NCI-H82 treated with DMSO at 0.1 percent for 48 hours (cell line): ENCODE data around the gene HNRNPAB.

ENCODE experiments used
- DNase-seq: peaks from one replicate; lab custom pipeline; 2025; ENCODE audit not compliant: unreplicated experiment; lab: John Stamatoyannopoulos, UW

The HNRNPAB gene

DNA sequence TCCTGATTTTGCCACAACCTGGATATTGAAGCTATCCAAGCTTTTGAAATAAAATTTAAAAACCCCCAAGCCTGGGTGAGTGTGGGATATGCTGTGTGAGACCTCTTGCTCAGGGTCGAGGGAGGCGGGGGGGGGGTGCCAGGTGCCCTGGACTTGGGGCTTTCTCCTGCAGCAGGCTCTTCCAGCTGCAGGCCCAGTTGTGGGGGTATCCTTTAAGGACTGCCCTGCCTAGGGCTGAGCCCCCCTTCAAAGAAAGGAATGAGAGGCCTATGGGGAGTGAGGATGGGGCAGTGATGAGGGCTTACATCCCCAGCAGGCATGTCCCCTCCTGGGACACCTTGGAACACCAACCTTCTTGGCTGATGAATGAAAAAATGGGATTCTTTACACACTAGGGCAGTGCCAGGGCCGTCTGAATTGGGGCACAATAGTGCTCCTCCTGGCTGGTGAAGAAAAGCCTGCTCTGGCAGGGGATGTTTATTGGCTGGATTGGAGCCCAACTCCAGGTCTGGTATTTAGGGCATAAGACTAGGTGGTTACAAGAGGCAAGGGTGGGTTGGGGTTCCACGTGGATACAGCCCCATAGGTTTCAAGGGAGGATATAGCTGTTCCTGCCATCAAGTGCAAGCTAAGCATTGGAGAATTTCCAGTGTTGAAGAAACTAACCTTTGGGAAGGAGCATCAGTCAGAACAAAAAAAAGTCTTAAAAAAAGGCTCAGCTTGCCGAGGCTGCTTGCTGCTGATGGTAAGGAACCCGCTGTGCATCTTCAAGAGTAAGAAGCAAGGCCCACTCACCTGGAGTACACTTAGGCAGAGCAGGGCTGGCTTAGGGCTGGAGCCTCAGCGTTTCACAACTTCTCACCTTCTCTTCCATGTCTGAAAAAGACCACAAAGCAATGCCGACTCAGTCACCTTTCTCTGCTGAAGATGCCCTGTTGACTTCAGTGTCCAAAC, 7.0 kb downstream of the HNRNPAB start:
- DNase-seq, result no peak

DNA sequence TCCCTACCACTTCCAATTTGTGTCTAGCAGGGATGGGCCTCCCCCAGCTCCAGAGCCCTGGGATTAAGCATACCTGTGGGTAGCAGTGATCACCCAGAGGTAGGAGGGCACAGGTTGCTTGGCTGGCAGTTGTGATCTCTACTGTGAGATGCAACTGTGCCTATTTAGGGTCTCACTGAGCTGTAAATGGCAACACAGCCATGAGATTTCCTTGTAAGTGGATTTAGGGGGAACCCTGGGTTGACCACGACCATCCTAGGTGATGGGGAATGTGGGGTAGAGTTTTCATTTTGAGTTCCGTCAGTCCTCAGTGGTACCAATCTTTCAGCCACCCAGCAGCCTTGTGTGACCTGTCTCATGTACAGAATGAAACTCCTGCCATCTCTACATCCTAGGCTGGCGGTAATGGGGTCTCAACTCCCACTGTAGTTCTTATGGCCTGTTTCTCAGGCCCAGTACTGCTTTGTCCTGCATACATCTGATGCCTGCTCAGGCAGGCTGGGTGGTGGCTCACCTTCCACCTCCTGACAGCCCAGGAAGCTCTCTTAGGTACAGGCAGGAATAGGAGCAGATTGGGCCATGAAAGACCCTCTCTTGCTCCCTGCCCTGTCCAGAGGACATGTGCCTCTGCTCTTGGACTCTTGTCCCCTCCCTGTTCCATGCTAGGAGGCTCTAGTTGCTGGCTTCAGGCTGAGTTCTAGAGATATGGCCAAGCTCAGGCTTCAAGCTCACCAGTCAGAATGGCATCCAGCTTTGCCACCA, 8.1 kb downstream of the HNRNPAB start:
- DNase-seq, result no peak

DNA sequence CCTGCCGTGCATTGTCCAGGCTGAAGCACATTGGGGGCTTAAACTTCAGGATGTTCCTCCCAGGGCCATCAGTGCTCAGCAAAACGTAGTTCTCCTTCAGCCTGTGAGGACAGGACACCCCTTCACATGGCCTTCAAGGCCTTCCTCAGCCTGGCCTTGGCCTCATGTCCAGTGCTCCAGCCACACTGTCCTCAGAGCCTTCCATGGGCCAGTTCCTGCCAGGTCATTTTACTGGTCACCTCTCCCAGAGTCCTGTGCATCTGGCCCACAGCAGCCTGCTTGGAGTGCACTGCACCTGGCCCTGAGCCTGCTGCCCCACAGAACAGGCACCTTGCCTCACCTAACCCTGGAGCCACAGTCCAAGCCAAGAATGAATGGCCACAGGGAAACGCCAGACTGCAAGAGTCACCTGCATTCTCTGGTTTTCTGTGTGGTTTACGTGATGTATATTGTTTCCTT, 8.7 kb downstream of the HNRNPAB start:
- no peak for DNase-seq

DNA sequence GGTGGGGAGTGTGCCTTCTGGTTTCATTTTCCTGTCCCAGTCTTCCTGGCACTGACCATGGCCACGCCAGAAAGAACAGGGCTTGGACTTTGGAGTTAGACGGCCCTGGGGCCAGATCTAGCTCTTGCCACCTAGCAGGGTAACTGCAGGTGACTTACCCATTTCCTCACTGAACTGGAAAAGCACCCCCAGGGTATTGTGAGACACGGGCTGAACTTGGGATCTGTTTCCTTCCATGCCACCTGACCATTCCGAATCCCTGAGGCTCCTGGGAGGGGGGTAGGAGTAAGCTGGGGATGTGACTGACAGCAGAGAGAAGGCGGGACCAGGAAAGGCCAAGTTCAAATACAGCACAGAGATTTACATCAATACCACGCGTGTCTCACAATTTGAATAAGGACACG, 9.4 kb downstream of the HNRNPAB start:
- DNase-seq, result no peak

DNA sequence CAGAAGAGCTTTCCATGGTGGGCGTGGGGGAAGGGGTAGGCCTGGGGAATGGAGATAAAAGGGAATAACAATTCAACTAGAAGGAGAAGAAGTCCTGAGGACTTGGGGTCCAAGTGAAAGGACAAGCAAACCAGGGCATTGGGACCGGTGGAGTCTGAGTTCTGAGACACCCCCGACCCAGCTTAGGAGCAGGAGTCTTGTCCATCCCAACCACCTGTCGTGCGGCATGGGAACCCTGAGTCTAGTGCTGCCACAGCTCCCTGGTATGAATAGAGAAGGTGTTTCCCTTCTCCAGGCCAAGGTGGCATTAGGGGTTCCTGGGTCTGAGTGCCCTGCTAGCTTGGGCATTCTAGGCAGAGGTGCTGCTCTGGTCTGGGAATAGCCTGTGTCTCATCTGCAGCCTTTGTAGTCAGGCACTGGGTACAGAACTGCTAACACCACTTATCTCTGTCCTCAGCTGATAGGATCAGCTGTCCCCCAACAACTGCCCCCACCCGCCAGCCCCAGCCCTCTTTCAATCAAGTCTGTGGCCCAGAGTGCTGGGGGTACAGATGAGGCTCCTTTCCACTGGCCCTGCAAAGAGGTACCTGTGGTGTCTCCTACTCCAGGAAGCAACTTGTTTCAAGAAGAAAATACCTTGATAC, 9.9 kb downstream of the HNRNPAB start:
- DNase-seq, result no peak

DNA sequence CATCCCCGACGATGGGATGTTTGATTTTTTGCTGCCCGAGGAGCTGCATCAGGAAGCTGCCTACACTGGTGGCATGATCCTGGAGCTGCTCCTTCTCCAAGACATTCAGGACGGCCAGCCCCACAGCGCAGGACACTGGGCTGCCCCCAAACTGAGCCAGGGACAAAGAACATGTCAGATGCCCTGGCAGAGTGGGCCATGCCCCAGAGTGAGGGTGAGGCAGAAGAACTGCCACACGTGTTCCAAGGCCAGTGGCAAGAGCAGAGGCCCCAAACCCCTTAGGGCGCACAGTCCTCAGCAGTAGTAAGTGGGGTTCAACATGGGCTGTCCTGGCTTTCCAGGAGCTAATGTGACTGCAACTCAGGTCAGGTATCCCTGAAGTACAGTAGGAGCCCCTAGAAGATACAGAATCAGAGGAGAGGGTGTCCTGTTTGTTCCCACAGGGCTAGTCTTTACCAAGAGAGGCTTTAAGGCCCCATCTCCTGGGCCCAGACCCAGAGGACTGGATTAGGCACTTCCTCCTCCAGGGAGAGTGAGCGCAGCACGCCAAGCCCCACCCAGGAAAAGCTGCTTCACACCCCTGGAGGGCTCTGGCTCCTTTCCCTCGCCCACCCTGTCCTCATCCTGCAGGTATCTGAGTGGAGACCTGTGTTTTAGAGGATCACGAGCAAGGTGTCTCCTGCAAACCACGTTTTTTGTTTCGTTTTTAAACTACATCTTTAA, 11.1 kb downstream of the HNRNPAB start:
- DNase-seq, result no peak

DNA sequence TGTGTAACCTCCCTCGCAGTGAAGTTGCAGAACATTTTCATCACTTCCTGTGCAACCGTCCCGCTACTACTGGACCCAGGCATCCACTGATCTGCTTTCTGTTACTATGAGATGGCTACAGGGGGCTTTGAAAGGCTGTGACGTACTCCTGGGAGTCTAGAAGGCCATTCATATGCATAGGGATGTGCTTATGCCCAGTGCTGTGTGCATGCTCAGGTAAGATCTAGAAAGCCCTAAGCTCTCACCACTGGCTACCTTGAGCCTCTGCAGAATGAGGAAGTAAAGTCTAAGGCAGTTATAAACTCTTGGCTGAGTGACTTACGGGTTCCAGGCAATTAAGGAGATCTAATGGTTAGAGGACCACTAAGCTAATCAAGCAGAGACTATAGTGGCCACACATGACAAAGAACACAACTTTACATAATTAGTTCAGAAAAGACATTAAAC, 11.8 kb downstream of the HNRNPAB start:
- no peak for DNase-seq

DNA sequence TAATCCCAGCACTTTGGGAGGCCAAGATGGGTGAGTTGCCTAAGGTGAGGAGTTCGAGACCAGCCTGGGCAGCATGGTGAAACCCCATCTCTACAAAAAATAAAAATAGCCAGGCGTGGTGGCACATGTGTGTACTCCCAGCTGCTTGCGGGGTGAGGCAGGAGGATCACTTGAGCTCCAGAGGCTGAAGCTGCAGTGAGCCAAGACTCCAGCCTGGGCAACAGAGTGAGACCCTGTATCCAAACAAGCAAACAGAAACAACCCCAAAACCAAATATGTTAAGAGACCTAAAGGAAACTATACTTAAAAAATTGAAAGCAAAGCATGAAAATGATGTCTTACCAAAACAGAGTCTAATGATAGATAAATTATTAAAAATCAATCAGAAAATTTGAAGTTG, 12.4 kb downstream of the HNRNPAB start:
- DNase-seq, result no peak

DNA sequence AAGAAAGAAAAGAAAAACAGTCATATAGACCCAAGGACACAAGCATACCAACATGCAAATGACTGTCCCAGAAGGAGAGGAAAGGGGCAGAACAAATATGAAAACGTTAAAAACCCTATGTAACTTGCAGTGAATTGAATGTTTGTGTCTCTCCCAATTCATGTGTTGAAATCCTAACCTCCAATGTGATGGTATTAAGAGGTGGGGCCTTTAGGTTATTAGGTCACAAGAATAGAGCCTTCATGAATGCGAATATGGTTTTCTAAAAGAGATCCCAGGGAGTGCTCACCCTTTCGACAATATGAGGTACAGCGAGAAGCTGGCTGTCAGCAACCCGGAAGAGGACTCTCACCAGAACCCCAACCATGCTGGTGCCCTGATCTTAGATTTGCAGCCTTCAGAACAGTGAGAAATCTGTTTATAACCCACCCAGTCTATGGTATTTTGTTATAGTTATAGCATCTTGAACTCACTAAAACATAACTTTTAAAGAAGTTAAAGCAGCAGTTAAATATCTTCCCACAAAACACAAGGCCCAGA, 14.0 kb downstream of the HNRNPAB start:
- DNase-seq, result no peak

DNA sequence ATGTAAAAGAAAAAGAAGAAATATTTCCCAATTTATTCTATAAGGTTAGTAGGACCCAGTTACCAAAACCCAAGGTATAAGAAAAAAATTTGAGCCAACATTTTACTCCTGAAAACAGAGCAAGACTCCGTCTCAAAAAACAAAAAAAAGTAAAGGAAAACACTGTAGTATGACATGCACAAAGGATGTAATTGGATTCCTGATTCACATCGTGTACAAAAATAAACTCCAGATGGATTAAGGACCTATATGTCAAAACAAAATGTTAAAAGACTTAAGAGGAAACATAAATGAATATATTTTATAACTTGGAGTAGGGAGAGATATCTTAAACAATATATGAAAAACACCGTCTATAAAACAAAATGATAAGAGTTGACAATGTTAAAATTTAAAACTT, 14.5 kb downstream of the HNRNPAB start:
- DNase-seq, result no peak

DNA sequence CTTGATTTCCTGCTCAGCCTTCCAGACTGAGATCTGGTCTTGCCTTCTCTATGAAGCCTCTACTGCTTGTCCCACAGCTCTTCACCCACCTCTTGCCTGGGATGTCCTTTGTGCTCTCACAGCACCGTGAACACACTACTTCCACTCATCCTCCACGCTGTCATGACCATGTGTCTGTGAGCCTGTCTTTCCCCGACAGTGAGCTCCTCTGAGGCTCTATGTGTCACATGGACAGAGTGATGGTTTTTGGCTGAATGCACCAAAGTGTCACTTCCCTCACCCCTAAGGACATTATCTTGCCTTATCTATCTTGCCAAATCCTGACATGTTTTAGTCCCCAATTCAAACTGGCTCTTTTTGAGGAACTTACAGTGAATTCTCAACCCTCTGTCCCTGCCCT, 16.9 kb downstream of the HNRNPAB start:
- DNase-seq, result no peak

DNA sequence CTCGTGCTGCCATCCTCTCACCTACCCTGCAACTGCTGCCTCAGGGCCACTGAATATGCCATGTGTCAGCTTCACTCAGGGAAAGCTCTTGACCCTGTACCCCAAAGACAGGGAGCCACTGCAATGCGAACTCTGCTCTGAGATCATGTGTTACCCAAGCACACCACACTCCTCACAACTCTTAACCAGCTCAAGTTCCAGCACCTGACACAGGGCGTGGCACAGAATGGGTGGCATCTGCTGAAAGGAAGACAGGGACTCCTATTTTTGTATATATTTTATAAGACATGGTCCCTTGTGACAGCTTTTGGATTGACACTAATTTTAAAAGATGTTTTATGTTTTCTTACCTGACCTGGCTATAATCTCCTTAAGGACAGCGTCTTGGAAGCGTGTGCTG, 17.5 kb downstream of the HNRNPAB start:
- DNase-seq, result no peak

DNA sequence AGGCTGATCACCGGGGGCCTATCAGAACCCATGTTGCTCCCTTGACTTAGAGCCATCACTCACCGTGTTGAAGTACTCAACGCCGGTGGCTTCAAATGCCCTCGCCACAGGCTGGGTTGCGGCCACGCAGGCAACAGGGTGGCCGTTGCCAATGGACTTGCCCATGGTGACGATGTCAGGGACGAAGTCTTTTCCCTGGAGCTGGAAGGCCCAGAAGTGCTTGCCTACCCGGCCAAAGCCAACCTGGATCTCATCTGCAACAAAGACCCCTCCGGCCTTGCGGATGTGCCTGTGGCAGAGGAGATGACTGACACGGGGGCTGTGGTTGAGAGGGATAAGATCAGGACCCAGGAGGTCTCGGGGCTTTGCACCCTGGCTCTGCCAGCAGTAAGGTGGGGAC, 18.0 kb downstream of the HNRNPAB start:
- DNase-seq, result no peak

DNA sequence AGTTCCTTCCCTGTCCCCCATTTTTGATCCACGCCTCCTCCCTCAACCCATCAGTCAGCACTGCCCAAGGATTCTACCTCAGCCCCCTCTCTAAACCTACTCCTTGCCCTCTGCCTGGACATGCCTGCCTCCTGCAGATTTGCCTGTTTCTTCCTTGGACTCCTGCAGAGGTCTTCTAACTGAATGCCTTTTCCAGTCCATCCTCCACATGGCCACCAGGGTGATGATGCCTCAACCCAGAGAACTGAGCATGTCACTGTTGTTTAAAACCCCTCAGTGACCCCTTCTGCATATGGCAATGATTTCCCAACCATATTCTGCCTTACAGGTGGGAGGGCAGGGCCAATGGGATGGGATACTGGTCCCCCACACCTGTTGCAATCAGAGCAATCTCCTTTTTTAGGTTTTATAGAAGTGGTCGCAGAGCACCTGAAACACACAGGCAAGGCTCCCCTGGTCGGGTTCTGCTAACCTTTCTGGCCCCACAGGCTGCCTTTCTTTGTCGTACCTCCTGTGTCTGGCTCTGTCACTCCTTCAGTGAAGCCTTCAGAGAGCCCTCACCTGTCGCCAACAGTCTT, 19.0 kb downstream of the HNRNPAB start:
- no peak for DNase-seq

DNA sequence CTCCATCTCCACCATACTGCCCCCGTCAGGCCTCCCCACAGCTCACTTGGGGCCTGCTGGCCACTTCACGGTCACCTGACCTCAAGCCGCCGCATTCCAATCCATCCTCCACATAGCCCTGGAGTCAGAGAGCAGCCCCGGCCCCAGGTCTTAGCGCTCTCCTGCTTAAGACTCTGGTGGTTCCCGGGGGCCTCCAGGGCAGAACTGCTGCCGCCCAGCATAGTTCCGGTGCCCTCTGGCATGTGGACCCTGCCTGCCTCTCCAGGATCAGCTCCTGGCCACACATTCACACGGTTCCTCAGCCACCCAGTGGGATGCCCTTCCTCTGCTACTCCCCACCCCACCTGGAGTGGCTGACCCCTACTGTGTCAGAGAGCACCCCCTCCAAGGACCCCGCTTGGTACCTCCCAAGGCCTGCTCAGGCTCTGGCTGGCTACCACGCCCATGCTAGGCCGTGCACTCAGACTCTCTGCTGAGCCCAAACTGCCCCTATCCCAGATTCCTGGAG, 19.5 kb downstream of the HNRNPAB start:
- DNase-seq, result no peak

DNA sequence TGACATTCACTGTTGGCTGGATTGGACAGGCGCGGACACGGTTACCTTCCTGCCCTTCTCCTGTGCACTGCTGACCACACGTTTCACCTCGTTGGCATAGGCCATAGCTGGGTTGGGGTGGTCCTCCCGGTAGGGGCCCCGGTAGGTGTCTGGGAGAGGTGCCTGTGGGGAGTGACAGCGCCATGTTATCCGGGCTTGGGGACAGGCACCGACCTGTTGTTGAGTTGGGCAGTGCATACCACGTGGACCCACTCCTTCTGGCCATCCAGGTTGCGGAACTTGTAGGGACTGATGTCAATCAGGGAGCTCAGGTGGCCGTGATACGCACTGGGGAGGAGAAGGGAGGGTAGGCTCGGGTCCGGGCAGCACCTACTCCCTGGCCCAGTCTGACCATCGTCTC, 20.1 kb downstream of the HNRNPAB start:
- DNase-seq, result no peak

DNA sequence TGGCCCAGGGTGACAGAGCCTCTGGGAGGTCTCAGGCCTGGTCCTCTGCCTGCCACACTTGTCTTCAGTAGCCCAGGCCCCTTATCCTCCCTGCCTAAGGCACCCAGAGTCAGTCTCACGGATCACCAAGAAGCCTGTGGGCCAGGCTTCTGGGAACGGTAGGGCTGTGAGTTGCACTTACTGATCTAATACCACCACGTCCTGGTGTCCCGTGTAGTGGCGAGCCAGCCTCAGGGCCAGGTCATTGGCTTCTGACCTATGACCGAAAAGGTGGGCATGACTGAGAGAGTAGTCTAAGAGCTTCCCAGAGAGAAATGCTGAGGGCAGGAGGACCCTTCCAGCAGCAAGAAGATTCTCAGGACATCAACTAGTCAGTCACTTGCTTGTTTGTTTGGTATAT, 20.8 kb downstream of the HNRNPAB start:
- no peak for DNase-seq

DNA sequence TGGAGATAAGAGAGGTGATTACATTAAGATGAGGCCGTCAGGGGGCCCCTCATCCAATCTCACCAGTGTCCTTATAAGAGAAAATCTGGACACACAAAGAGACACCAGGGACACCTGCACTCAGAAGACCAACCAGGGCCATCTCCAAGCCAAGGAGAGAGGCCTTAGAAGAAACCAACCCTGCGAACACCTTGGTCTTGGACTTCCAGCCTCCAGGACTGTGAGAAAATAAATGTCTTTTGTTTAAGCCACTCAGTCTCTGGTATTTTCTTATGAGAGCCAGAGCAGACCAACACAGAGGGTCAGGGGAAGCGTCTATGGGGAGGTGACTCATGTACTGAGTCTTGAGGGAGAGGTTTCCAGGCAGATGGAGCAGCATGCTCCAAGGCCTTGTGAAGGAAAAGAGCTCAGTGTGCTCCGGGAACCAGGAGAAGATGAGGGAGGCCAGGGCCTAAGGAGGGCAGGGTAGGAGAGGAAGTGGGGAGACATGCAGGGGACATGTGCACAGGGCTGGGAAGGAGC, 22.9 kb downstream of the HNRNPAB start:
- DNase-seq, result no peak

DNA sequence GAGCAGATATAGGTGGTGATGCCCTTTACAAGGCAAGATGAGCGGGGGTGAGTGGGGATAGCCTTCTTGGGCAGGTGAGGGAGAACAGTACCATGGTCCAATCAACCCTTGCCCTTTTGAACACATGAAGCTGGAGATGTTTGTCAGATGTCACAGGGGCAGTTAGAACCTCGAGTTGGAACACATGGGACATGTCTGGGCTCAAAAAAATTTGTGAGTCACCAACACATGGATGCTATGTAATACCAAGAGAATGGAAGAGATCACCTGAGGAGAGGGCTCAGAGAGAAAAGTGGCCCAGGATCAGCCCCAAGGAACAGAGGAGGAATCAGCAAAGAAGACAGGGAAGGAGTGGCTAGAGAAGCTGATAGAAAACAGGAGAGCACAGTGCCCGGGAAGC, 23.6 kb downstream of the HNRNPAB start:
- DNase-seq, result no peak

DNA sequence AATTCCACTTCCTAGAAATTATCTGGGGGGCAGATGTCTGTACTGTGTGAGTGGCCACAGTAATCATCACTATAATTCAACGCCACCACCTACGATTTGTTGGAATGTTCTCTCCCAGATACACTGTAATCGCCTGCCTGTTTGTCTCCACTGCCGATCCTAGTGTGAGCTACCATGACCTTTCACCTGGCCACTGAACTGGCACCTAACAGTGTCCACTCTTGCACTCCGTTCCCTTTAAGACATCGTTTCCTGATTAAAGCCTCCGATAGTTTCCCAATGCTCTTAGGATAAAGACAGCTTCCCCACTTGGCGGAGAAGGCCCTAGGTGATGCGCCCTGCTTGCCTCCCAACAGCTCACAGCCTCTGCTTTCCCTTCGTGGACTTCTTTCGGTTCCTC, 24.3 kb downstream of the HNRNPAB start:
- DNase-seq, result no peak
